Skin epidermis (tissue), 12 donors: ENCODE measurements around the gene LRRC8D.

Experiments used
- H3K27ac ChIP-seq, 21 experiments: fragments of 200-600 bp; sonication (generic) in 11 of 21; one replicate each; pipeline ENCODE4 v1.5.0; 2020; ENCODE audit warnings: mild to moderate bottlenecking in 3 of 21, inconsistent platforms in 2 of 21, moderate library complexity in 2 of 21
- H3K4me3 ChIP-seq, 7 experiments: fragments of 200-600 bp; sonication (generic) in 2 of 7; one replicate each; pipeline ENCODE4 v1.5.0; 2020; ENCODE audit warnings: inconsistent platforms in 2 of 7, mild to moderate bottlenecking in 2 of 7, moderate library complexity in 1 of 7

LRRC8D gene

GRCh38 chr1:89829186-89829585 is 8.4 kb downstream of the LRRC8D start:
- Histone ChIP-seq H3K27ac (no peak overlapping the region), H3K4me3 (no peak overlapping the region)

- no peak overlapping the region for H3K4me3 ChIP-seq
- H3K27ac ChIP-seq, result no peak overlapping the region
Measured at GRCh38 chr1:89831462-89832120, 10.8 kb downstream of the LRRC8D start.

GRCh38 chr1:89832496-89833127 is 11.8 kb downstream of the LRRC8D start:
- H3K4me3 ChIP-seq, result no peak overlapping the region
- peak overlapping the region in 1 of 21 experiments; percentile 19 for H3K27ac ChIP-seq

GRCh38 chr1:89833183-89834082 is 12.6 kb downstream of the LRRC8D start:
- Histone ChIP-seq H3K27ac (peak overlapping the region in 1 of 21 experiments; percentile 1), H3K4me3 (no peak overlapping the region)

- Histone ChIP-seq H3K27ac (peak overlapping the region in 1 of 21 experiments; percentile 3), H3K4me3 (no peak overlapping the region)
Measured at GRCh38 chr1:89834083-89834704, 13.4 kb downstream of the LRRC8D start.

GRCh38 chr1:89836252-89837035 is 15.6 kb downstream of the LRRC8D start:
- H3K27ac ChIP-seq, result no peak overlapping the region
- H3K4me3 ChIP-seq, result no peak overlapping the region

- no peak overlapping the region for H3K27ac ChIP-seq
- H3K4me3 ChIP-seq, result no peak overlapping the region
Measured at GRCh38 chr1:89837036-89837481, 16.2 kb downstream of the LRRC8D start.

- no peak overlapping the region for H3K4me3 ChIP-seq
- H3K27ac ChIP-seq, result no peak overlapping the region
Measured at GRCh38 chr1:89837510-89837909, 16.7 kb downstream of the LRRC8D start.

- H3K27ac ChIP-seq, result no peak overlapping the region
- no peak overlapping the region for H3K4me3 ChIP-seq
Measured at GRCh38 chr1:89839516-89839915, 18.7 kb downstream of the LRRC8D start.

GRCh38 chr1:89841507-89841906 is 20.7 kb downstream of the LRRC8D start:
- Histone ChIP-seq H3K27ac (no peak overlapping the region), H3K4me3 (no peak overlapping the region)

GRCh38 chr1:89842567-89843272 is 21.9 kb downstream of the LRRC8D start:
- Histone ChIP-seq H3K27ac (peak overlapping the region in 20 of 21 experiments; percentile 52 to 96 (median 83)), H3K4me3 (peak overlapping the region; percentile 55 to 81 (median 65))

- H3K4me3 ChIP-seq, result peak overlapping the region; percentile 55 to 81 (median 65)
- peak overlapping the region; percentile 16 to 96 (median 83) for H3K27ac ChIP-seq
Measured at GRCh38 chr1:89843273-89844130, 22.7 kb downstream of the LRRC8D start.

GRCh38 chr1:89844241-89844807 is 23.5 kb downstream of the LRRC8D start:
- peak overlapping the region in 17 of 21 experiments; percentile 52 to 96 (median 85) for H3K27ac ChIP-seq
- peak overlapping the region; percentile 55 to 81 (median 65) for H3K4me3 ChIP-seq

GRCh38 chr1:89844860-89845259 is 24.0 kb downstream of the LRRC8D start:
- Histone ChIP-seq H3K4me3 (peak overlapping the region in 1 of 7 experiments; percentile 55), H3K27ac (no peak overlapping the region)

GRCh38 chr1:89847191-89847729 is 26.4 kb downstream of the LRRC8D start:
- Histone ChIP-seq H3K4me3 (no peak overlapping the region), H3K27ac (no peak overlapping the region)

GRCh38 chr1:89850844-89851415 is 30.1 kb downstream of the LRRC8D start:
- Histone ChIP-seq H3K4me3 (no peak overlapping the region), H3K27ac (no peak overlapping the region)

- H3K27ac ChIP-seq, result no peak overlapping the region
- H3K4me3 ChIP-seq, result no peak overlapping the region
Measured at GRCh38 chr1:89854140-89854539, 33.3 kb downstream of the LRRC8D start.
